Esophagus (tissue), 2 donors: ENCODE results near the gene ERRFI1. TPM values are rescaled to one million over a fixed set of nuclear protein-coding genes. Genes with fewer than 3 reads are reported as not detected.
A peak's percentile ranks its signal among the peaks of the same experiment; 100 is the strongest.
"Not testable (repeated sequence)": the region's sequence is repeated elsewhere in the genome, so short reads cannot be mapped to it uniquely, and the experiment has no call there.

Experiments
- H3K27ac ChIP-seq, 2 donors: one replicate each; pipeline ENCODE4 v1.5.1; 2013; ENCODE audit warnings: low read depth in 2 of 2, mild to moderate bottlenecking in 2 of 2, inconsistent platforms in 1 of 2, low read length in 1 of 2, moderate library complexity in 1 of 2
- H3K27me3 ChIP-seq, 2 donors: one replicate each; pipeline ENCODE4 v1.6.1; 2013; ENCODE audit warnings: low read length in 2 of 2, control low read depth in 1 of 2, mild to moderate bottlenecking in 1 of 2; ENCODE audit not compliant: insufficient read depth in 2 of 2, control insufficient read depth in 1 of 2
- H3K36me3 ChIP-seq, 2 donors: one replicate each; pipeline ENCODE4 v1.6.1; 2013; ENCODE audit warnings: low read length in 1 of 2; ENCODE audit not compliant: control insufficient read depth in 2 of 2, insufficient read depth in 2 of 2
- H3K4me1 ChIP-seq, 2 donors: one replicate each; pipeline ENCODE4 v1.6.1; 2013; ENCODE audit warnings: low read length in 1 of 2; ENCODE audit not compliant: control insufficient read depth in 2 of 2, insufficient read depth in 2 of 2
- H3K4me3 ChIP-seq, 2 donors: one replicate each; pipeline ENCODE4 v1.5.1; 2013; ENCODE audit warnings: low read length in 2 of 2, mild to moderate bottlenecking in 2 of 2, low read depth in 1 of 2, moderate library complexity in 1 of 2
- H3K9me3 ChIP-seq, 2 donors: one replicate each; pipeline ENCODE4 v1.6.1; 2013; ENCODE audit warnings: mild to moderate bottlenecking in 2 of 2, low read depth in 1 of 2, low read length in 1 of 2, moderate library complexity in 1 of 2; ENCODE audit not compliant: control insufficient read depth in 2 of 2, insufficient read depth in 1 of 2
- WGBS, 2 donors: extraction: QIAGEN DNeasy Blood & Tissue Kit; methylation state at CpG; one replicate each; pipeline ENCODE4 v1.1.7; 2013; 5-methylcytosine and 5-hydroxymethylcytosine counted together
- polyA plus RNA-seq, 2 donors: library from polyadenylated mRNA; stranded (reverse); fragments of 200-250 nt; gene quantifications; one replicate each; pipeline ENCODE4 v1.2.3, GENCODE V29; 2013
- donor health status: healthy with polysubstance abuse.
- donor health status: Bipolar disorder and iron deficiency.

Gene ERRFI1, protein sequence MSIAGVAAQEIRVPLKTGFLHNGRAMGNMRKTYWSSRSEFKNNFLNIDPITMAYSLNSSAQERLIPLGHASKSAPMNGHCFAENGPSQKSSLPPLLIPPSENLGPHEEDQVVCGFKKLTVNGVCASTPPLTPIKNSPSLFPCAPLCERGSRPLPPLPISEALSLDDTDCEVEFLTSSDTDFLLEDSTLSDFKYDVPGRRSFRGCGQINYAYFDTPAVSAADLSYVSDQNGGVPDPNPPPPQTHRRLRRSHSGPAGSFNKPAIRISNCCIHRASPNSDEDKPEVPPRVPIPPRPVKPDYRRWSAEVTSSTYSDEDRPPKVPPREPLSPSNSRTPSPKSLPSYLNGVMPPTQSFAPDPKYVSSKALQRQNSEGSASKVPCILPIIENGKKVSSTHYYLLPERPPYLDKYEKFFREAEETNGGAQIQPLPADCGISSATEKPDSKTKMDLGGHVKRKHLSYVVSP
- 10 to 100 TPM; 18.2 to 21.3 TPM for polyA plus RNA-seq

- 3 to 6% methylated on average over 92 to 98 of the region's 98 CpGs for WGBS, 2 donors
- H3K4me1 ChIP-seq: peaks cover 0 to 7% of the 10 kb centered on the region in 2 donors
- no peaks in the 10 kb centered on the region for H3K27me3 ChIP-seq
- peak within 1 kb of the TSS; percentile 79 to 85 for H3K27ac ChIP-seq
- peak within 1 kb of the TSS; percentile 70 to 79 for H3K4me3 ChIP-seq
- H3K36me3 ChIP-seq: no peaks in the 10 kb centered on the region
- H3K9me3 ChIP-seq: no peaks in the 10 kb centered on the region
Measured at GRCh38 chr1:8026153-8026975, at the start of gene ERRFI1. Gene ERRFI1, minus strand, starts transcription at chr1:8026309. Its CDS starts 10,690 bp downstream, at chr1:8015619.

DNA sequence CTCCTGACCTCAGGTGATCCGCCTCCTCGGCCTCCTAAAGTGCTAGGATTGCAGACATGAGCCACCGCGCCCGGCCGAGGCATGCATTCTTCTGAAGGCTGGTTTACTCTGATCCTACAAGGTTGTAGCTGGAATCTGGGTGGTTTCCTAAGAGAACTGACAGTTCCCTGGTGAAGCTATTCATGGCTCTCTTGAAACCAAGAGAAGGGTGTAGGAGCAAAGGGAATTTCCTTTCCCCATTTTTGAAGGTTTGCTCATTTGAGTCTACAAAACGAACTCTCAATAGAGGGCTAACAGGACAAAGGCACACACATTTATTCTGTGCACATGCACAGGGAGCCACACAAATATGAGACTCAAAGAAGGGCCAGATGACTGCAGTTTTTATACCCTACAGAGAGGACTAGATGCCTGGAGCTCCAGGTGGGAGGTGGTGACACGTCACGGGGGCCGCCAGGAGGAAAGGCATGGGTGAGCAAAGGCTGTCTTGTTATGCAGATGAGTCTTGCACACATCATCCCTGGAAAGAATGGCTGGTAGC lies 49.5 kb upstream of the ERRFI1 start:
- Histone ChIP-seq H3K27ac (no peak overlapping the region), H3K4me1 (peaks cover 0 to 4% of the 10 kb centered on the region in 2 donors), H3K9me3 (no peaks in the 10 kb centered on the region), H3K27me3 (no peaks in the 10 kb centered on the region), H3K36me3 (no peaks in the 10 kb centered on the region), H3K4me3 (no peak overlapping the region)
- WGBS, 2 donors: 68 to 72% methylated on average over 10 of the region's 10 CpGs

- Histone ChIP-seq H3K27ac (no peak overlapping the region), H3K36me3 (no peaks in the 10 kb centered on the region), H3K27me3 (no peaks in the 10 kb centered on the region), H3K4me1 (peaks cover 0 to 2% of the 10 kb centered on the region in 2 donors), H3K4me3 (no peak overlapping the region), H3K9me3 (no peaks in the 10 kb centered on the region)
- WGBS, 2 donors: 66 to 67% methylated on average over 7 of the region's 7 CpGs
Measured at GRCh38 chr1:8073112-8073855, 47.2 kb upstream of the ERRFI1 start.

DNA sequence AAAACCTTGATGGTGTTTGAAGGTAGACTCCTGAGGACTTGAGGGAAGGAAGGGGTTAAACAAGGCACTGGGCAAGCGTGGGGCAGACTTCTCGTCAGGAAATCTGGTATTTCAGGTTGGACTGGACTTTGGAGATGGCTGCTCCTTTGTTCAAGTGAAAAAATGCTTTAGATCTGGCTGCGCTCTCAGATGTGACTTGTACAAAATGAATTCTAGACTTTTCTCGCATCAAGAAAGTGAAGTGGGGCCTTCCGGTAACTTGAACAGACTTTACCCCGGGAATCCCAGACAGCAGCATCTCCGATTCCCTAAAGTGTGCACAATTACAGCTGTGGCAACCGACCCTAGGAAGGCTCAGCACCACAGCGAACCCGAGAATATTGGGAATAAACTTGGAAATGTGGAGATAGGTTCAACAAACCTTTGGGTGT lies 44.3 kb upstream of the ERRFI1 start:
- Histone ChIP-seq H3K27ac (peak overlapping the region; percentile 71 to 92), H3K4me1 (no peaks in the 10 kb centered on the region), H3K4me3 (no peak overlapping the region), H3K9me3 (no peaks in the 10 kb centered on the region), H3K36me3 (no peaks in the 10 kb centered on the region), H3K27me3 (no peaks in the 10 kb centered on the region)
- WGBS, 2 donors: 36 to 39% methylated on average over 10 of the region's 10 CpGs

- not testable (repeated sequence) for H3K27ac ChIP-seq, H3K4me1 ChIP-seq, H3K4me3 ChIP-seq, H3K27me3 ChIP-seq, H3K36me3 ChIP-seq, H3K9me3 ChIP-seq
- WGBS, 2 donors: 76 to 85% methylated on average over 8 of the region's 8 CpGs
Measured at GRCh38 chr1:8069614-8070320, 43.7 kb upstream of the ERRFI1 start.

DNA sequence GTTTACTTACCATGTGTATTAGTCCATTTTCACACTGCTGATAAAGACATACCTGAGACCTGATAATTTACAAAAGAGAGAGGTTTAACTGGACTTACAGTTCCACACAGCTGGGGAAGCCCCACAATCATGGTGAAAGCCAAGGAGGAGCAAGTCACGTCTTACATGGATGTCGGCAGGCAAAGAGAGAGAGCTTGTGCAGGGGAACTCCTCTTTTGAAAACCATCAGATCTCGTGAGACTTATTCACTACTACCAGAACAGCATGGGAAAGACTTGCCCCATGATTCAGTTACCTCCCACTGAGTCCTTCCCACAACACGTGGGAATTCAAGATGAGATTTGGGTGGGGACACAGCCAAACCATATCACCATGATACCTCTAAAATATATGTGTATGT lies 39.3 kb upstream of the ERRFI1 start:
- WGBS, 2 donors: 83 to 86% methylated on average over 4 of the region's 4 CpGs
- Histone ChIP-seq H3K36me3 (no peaks in the 10 kb centered on the region), H3K4me1 (peaks cover 0 to 3% of the 10 kb centered on the region in 2 donors), H3K27ac (no peak overlapping the region), H3K4me3 (no peak overlapping the region), H3K9me3 (no peaks in the 10 kb centered on the region), H3K27me3 (no peaks in the 10 kb centered on the region)

GRCh38 chr1:8063298-8064036 lies 37.4 kb upstream of the ERRFI1 start:
- 63 to 72% methylated on average over 7 of the region's 7 CpGs for WGBS, 2 donors
- Histone ChIP-seq H3K9me3 (no peaks in the 10 kb centered on the region), H3K27ac (peak overlapping the region in 1 of 2 donors; percentile 15), H3K4me1 (peaks cover 0 to 3% of the 10 kb centered on the region in 2 donors), H3K27me3 (no peaks in the 10 kb centered on the region), H3K4me3 (no peak overlapping the region), H3K36me3 (no peaks in the 10 kb centered on the region)

DNA sequence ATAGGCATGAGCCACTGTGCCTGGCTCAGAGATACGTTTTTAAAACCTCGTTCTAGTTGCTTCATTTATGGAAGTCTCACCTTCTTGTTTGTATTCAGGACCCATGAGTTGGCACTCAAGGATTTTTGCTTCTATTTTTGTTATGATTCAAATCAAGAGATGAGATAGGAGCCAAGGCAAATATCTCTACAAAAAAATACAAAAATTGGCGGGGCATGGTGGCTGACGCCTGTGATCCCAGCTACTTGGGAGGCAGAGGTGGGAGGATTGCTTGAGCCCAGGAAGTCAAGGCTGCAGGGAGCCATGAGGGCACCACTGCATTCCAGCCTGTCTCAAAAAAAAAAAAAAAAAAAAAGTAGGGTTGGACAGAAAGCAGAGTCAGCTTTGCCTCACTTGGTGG lies 36.8 kb upstream of the ERRFI1 start:
- WGBS, 2 donors: 71 to 76% methylated on average over 4 of the region's 4 CpGs
- no peaks in the 10 kb centered on the region for H3K9me3 ChIP-seq
- no peaks in the 10 kb centered on the region for H3K36me3 ChIP-seq
- H3K27me3 ChIP-seq: no peaks in the 10 kb centered on the region
- H3K27ac ChIP-seq: no peak overlapping the region
- H3K4me1 ChIP-seq: peaks cover 0 to 3% of the 10 kb centered on the region in 2 donors
- H3K4me3 ChIP-seq: no peak overlapping the region
